AG09309 (cell line): ENCODE results near the gene FMNL2.
A peak's percentile ranks its signal among the peaks of the same experiment; 100 is the strongest.

ENCODE experiments used
- DNase-seq: peaks from one replicate; pipeline ENCODE4 v3.0.0-alpha.2; 2010; ENCODE audit warnings: low read depth
- H3K4me3 ChIP-seq: 2 replicates; pipeline ENCODE4 v1.5.1; 2011; ENCODE audit warnings: mild to moderate bottlenecking, low read depth, low read length, moderate library complexity; ENCODE audit not compliant: control insufficient read depth
- TF ChIP-seq, protein P1 (sequence below): IDR thresholded peaks from 2 replicates; pipeline ENCODE4 v1.5.1; 2011; ENCODE audit warnings: mild to moderate bottlenecking, low read depth, low read length, inconsistent platforms; ENCODE audit not compliant: insufficient read depth, control insufficient read depth; ENCODE audit errors: missing control alignments

The FMNL2 gene

DNA sequence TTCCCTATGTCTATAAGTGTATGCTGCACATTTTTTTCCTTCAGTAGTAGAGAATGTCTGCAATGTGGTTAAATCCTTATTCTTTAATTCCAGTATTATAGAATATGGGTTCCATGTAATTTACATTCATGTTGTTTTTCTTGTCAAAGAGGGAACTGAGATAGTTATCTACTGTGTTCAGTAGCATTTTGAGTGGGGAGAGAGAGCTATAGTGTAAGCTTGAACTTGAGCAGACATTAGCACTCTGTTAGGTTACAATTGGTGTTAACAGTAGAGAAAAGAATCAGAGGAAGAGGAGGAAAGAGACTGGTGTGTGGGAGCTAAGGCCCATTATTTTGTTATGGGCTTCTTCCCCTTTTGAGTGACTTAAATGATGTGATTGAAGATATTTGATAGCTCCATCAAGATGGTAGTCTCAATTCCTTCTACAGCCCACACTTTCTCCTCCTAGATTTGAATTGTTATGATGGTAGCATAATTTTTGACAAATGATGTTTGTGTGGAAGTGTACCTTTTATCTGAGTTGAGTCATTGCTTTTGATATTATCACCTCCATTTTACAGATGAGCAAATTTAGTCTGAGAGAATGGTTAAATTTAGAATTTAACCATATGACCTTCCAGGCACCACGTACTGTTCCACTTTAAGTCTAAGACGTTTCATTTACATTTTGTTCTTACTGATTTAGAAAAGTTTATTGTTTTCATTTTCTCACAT is 71.3 kb downstream of the FMNL2 start:
- TF ChIP-seq, protein P1, sequence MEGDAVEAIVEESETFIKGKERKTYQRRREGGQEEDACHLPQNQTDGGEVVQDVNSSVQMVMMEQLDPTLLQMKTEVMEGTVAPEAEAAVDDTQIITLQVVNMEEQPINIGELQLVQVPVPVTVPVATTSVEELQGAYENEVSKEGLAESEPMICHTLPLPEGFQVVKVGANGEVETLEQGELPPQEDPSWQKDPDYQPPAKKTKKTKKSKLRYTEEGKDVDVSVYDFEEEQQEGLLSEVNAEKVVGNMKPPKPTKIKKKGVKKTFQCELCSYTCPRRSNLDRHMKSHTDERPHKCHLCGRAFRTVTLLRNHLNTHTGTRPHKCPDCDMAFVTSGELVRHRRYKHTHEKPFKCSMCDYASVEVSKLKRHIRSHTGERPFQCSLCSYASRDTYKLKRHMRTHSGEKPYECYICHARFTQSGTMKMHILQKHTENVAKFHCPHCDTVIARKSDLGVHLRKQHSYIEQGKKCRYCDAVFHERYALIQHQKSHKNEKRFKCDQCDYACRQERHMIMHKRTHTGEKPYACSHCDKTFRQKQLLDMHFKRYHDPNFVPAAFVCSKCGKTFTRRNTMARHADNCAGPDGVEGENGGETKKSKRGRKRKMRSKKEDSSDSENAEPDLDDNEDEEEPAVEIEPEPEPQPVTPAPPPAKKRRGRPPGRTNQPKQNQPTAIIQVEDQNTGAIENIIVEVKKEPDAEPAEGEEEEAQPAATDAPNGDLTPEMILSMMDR = no peak
- no peak for DNase-seq
- H3K4me3 ChIP-seq = no peak overlapping the region

DNA sequence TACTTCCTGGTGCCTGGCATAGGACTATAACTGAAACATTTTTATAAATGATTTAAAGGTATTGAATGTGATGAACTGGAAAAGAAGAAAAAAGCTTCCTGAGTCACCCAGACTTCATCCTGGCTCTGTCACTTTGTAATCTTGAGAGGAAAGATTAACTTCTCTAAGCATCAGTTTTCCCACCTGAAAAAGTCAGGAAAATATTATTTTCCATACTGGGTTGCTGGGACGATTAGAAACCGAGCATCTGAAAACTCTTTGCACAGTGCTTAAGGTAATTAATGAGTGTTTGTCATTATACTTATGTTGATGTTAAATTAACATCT is 71.8 kb downstream of the FMNL2 start:
- no peak overlapping the region for H3K4me3 ChIP-seq
- TF ChIP-seq, protein P1 = no peak
- no peak for DNase-seq

DNA sequence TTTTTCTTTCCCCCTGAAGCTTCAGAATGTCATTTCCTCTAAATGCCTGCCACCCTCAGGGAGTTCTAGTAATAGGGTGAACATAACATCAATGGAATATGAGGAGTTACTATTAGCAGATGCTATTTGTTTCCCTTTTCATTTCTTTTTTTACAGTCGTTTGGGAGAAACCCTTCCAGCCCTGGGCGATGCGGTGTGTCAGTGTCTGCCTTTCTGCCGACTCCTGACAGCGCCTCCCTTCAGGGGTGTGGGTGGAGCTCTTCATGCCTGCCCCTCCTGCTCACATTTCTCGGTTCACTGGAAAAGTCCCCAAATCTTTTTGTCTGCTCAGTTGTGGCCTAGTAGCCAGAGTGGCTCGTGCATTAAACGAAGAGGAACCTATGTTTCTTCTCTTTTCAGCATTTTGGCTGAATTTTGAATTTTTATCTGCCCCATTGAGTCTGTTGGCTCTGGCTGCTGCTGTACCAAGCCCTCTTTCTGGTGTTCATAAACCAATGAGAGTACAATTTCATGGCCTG is 72.3 kb downstream of the FMNL2 start:
- peak overlapping the region; percentile 14; the same call in 1 of the 2 replicates for H3K4me3 ChIP-seq
- no peak for DNase-seq
- TF ChIP-seq, protein P1 = no peak

DNA sequence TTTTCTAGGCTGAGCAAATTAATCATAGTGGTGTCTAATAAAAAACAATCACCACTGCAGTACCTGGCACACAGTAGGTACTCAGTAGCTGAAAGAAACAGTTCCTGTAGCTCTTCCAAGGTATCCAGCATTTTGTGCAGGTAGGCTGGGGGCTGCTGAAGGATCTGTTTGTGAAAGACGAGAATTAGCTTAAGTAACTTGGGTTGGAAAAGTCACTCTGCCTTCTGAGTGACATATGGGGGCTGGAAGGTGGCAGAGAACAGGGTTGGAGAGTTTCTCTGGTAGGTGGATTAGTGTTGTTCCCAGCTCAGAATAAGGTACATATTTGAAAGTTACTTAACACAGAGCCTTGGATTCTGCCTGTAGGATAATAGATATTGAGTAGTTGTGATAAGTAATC is 72.8 kb downstream of the FMNL2 start:
- DNase-seq = no peak
- TF ChIP-seq, protein P1 = no peak
- no peak overlapping the region for H3K4me3 ChIP-seq

DNA sequence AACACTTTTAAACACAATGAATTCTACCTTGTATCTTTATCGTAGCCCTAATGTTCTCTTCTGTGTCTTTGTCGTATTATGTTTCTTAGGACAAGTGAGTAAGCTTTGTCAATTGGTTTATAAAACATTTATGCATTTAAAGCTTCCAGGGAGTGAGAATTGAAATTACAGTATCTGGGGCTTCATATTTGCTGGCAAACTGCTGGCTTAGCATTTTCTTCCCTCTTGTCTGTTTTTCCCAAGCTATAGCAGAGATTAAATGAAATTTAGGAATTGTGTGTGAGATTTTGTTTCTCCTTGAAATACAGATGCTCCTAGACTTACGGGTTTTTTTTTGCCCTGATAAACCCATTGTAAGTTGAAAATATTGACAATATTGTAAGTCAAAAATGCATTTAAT is 73.3 kb downstream of the FMNL2 start:
- no peak for DNase-seq
- H3K4me3 ChIP-seq = no peak overlapping the region
- TF ChIP-seq, protein P1 = no peak

DNA sequence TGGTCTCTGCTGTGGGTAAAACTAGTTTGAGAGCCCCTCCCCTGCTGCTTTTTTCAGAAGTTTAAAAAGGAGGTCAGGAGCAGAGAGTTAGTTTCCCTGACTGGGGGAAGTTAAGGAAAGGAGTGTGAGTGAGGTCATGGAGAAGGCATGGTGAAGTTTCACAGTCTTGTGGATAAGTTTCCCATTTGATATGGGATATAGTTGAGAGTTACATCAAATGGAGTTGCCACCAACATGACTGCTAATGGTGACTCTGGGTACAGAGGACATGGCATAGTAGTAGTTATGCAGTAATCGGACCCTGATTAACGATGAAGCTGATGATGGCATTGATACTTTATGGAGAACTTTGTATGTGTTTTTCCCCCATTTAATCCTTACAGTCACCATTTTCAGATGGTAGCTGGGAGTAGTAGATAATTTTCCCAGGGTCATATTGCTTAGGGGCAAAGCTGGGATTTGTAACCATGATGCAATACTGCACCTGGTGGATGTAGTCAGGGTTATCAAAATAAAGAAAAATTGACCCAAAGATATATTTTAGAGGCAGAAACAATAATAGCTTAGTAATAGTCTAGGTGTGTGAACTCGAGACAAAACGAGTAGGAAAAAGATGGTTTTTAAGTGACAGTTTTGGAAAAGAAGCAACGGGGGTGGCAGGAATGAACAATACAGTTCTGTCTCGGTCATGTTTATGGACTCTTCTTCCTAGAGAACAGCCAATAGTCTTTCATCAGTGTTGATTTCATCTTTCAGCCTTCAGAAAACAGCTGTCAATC is 74.6 kb downstream of the FMNL2 start:
- TF ChIP-seq, protein P1 = no peak
- no peak for DNase-seq
- no peak overlapping the region for H3K4me3 ChIP-seq
